Measurements from ENCODE around the gene LIN37. TPM values are rescaled to one million over a fixed set of nuclear protein-coding genes. Genes with fewer than 3 reads are reported as not detected.

Gene LIN37
- total RNA-seq, 3 donors from 2014 or later, result 12.8 to 15.4 (median 14.2) TPM

GRCh38 chr19:35789978-35790944, 41.9 kb downstream of the LIN37 start:
- TF ChIP-seq POLR2A (IDR thresholded peaks at IDR 0.05) (no peak), CTCF (IDR thresholded peaks at IDR 0.05) (no peak), POLR2AphosphoS5 (IDR thresholded peaks at IDR 0.05) (no peak)
- H3K36me3 ChIP-seq, result no peaks in the 10 kb centered on the region
- no peaks in the 10 kb centered on the region for H3K9me3 ChIP-seq
- H3K27me3 ChIP-seq, result no peaks in the 10 kb centered on the region
- no peak overlapping the region for H3K4me3 ChIP-seq
- H3K27ac ChIP-seq, result no peak overlapping the region
- H3K4me1 ChIP-seq, result no peaks in the 10 kb centered on the region
- DNase-seq (ENCODE audit: low spot score in 2 of 2), result no peak
- intact Hi-C loops (cut with DNase I; ENCODE audit: low total_unique reads), result no loop called here

GRCh38 chr19:35790981-35791813, 42.8 kb downstream of the LIN37 start:
- DNase-seq (ENCODE audit: low spot score in 2 of 2), result no peak
- intact Hi-C loops (cut with DNase I; ENCODE audit: low total_unique reads), result no loop called here
- H3K9me3 ChIP-seq, result no peaks in the 10 kb centered on the region
- no peaks in the 10 kb centered on the region for H3K4me1 ChIP-seq
- no peak overlapping the region for H3K27ac ChIP-seq
- TF ChIP-seq CTCF (IDR thresholded peaks at IDR 0.05) (no peak), POLR2A (IDR thresholded peaks at IDR 0.05) (no peak), POLR2AphosphoS5 (IDR thresholded peaks at IDR 0.05) (no peak)
- no peaks in the 10 kb centered on the region for H3K27me3 ChIP-seq
- H3K36me3 ChIP-seq, result no peaks in the 10 kb centered on the region
- no peak overlapping the region for H3K4me3 ChIP-seq

- Histone ChIP-seq H3K27me3 (peaks cover 0 to 5% of the 10 kb centered on the region in 2 donors), H3K9me3 (no peaks in the 10 kb centered on the region), H3K4me3 (no peak overlapping the region), H3K27ac (no peak overlapping the region), H3K36me3 (no peaks in the 10 kb centered on the region), H3K4me1 (no peaks in the 10 kb centered on the region)
- DNase-seq (ENCODE audit: low spot score in 2 of 2), result no peak
- intact Hi-C loops (cut with DNase I; ENCODE audit: low total_unique reads), result no loop called here
- TF ChIP-seq CTCF (IDR thresholded peaks at IDR 0.05), result no peak
Measured at GRCh38 chr19:35791814-35792279, 43.5 kb downstream of the LIN37 start.

GRCh38 chr19:35792312-35792711, 43.9 kb downstream of the LIN37 start:
- intact Hi-C loops (cut with DNase I; ENCODE audit: low total_unique reads), result no loop called here
- H3K4me1 ChIP-seq, result no peaks in the 10 kb centered on the region
- H3K36me3 ChIP-seq, result no peaks in the 10 kb centered on the region
- no peak overlapping the region for H3K4me3 ChIP-seq
- TF ChIP-seq POLR2A (IDR thresholded peaks at IDR 0.05), result no peak
- TF ChIP-seq CTCF (IDR thresholded peaks at IDR 0.05), result no peak
- no peak for TF ChIP-seq POLR2AphosphoS5 (IDR thresholded peaks at IDR 0.05)
- DNase-seq (ENCODE audit: low spot score in 2 of 2), result no peak
- no peaks in the 10 kb centered on the region for H3K9me3 ChIP-seq
- peaks cover 0 to 9% of the 10 kb centered on the region in 2 donors for H3K27me3 ChIP-seq
- no peak overlapping the region for H3K27ac ChIP-seq

Measured in breast epithelium (tissue), 4 donors.